ENCODE results near the gene CTRB1. TPM values are rescaled to one million over a fixed set of nuclear protein-coding genes. Genes with fewer than 3 reads are reported as not detected.
A peak's percentile ranks its signal among the peaks of the same experiment; 100 is the strongest.

The CTRB1 gene
- total and polyA plus RNA-seq, 2 of the 8 experiments (the other 6 are each of a cell fraction or from before 2014, with no cell fraction given), result not detected

- TF ChIP-seq POLR2A (IDR thresholded peaks at IDR 0.05; ENCODE audit: control extremely low read depth in 1 of 2, low read depth in 2 of 2, low read length in 2 of 2) (no peak; a peak in 1 of 3 replicates), CEBPB (IDR thresholded peaks at IDR 0.05; ENCODE audit: low read depth, low read length) (no peak), NRF1 (IDR thresholded peaks at IDR 0.05; ENCODE audit: low read depth, low read length) (no peak), SUZ12 (IDR thresholded peaks at IDR 0.05; ENCODE audit: low read length) (no peak), GTF2F1 (IDR thresholded peaks at IDR 0.05; ENCODE audit: borderline replicate concordance, low read depth, low read length) (no peak), TAF1 (IDR thresholded peaks at IDR 0.05; ENCODE audit: low read depth, low read length) (peak; percentile 76), JUN (IDR thresholded peaks at IDR 0.05; ENCODE audit: low read depth, low read length) (no peak)
These were observed 32.7 kb downstream of the CTRB1 start, which contains the start of gene BCAR1 (continued) for GRCh38 chr16:75251280-75252048.
